HG02870 (cell line): ENCODE measurements around the gene GDF7.

Source experiments
- ATAC-seq: cut with Tn5 transposase; IDR thresholded peaks from one replicate; pipeline ENCODE4 v1.9.1; 2021; ENCODE audit warnings: mild to moderate bottlenecking, moderate library complexity; ENCODE audit not compliant: unreplicated experiment

The GDF7 gene

GRCh38 chr2:20642055-20642971 is 24.6 kb upstream of the GDF7 start:
- ATAC-seq, result peak; percentile 95

GRCh38 chr2:20643060-20643459 is 23.9 kb upstream of the GDF7 start:
- no peak for ATAC-seq

GRCh38 chr2:20643826-20644225 is 23.1 kb upstream of the GDF7 start:
- ATAC-seq, result no peak

GRCh38 chr2:20645301-20645701 is 21.6 kb upstream of the GDF7 start:
- no peak for ATAC-seq

- no peak for ATAC-seq
Measured at GRCh38 chr2:20645761-20646160, 21.2 kb upstream of the GDF7 start.

GRCh38 chr2:20646446-20646845 is 20.5 kb upstream of the GDF7 start:
- ATAC-seq, result no peak

GRCh38 chr2:20647211-20647610 is 19.7 kb upstream of the GDF7 start:
- no peak for ATAC-seq

GRCh38 chr2:20647738-20648137 is 19.2 kb upstream of the GDF7 start:
- ATAC-seq, result no peak

- ATAC-seq, result no peak
Measured at GRCh38 chr2:20648206-20648605, 18.7 kb upstream of the GDF7 start.

GRCh38 chr2:20648831-20649230 is 18.1 kb upstream of the GDF7 start:
- ATAC-seq, result no peak

GRCh38 chr2:20649576-20649975 is 17.4 kb upstream of the GDF7 start:
- ATAC-seq, result no peak

- ATAC-seq, result no peak
Measured at GRCh38 chr2:20649976-20650375, 17.0 kb upstream of the GDF7 start.

- ATAC-seq, result peak; percentile 5
Measured at GRCh38 chr2:20650393-20650876, 16.5 kb upstream of the GDF7 start.

- ATAC-seq, result peak; percentile 94
Measured at GRCh38 chr2:20650877-20651730, 15.8 kb upstream of the GDF7 start, which contains the start of gene HS1BP3. Gene HS1BP3 (minus strand): TSS chr2:20651098. CDS start chr2:20651063, 35 bp downstream.

- no peak for ATAC-seq
Measured at GRCh38 chr2:20651731-20652099, 15.2 kb upstream of the GDF7 start.

GRCh38 chr2:20652141-20652540 is 14.8 kb upstream of the GDF7 start:
- ATAC-seq, result no peak

- ATAC-seq, result no peak
Measured at GRCh38 chr2:20652673-20653575, 14.0 kb upstream of the GDF7 start.

GRCh38 chr2:20653695-20654534 is 13.0 kb upstream of the GDF7 start:
- no peak for ATAC-seq

- no peak for ATAC-seq
Measured at GRCh38 chr2:20654535-20654813, 12.5 kb upstream of the GDF7 start.

GRCh38 chr2:20656561-20656960 is 10.4 kb upstream of the GDF7 start:
- ATAC-seq, result no peak
